ENCODE results near the gene C8G. TPM values are rescaled to one million over a fixed set of nuclear protein-coding genes. Genes with fewer than 3 reads are reported as not detected.

C8G gene
- total and polyA plus RNA-seq, 2 of the 13 experiments (the other 11 are each of a cell fraction or from before 2014, with no cell fraction given): 4.9 to 12.8 TPM

- TF ChIP-seq NR2F1 (CRISPR knock-in tag; IDR thresholded peaks at IDR 0.05) (peak in 1 of 2 experiments; percentile 57; a peak in 1 of 4 replicates), ZNF629 (CRISPR knock-in tag; conservative IDR thresholded peaks at IDR 0.05) (no peak), ZNF784 (CRISPR knock-in tag; IDR thresholded peaks at IDR 0.05; ENCODE audit: borderline replicate concordance) (no peak), ZNF451 (CRISPR knock-in tag; IDR thresholded peaks at IDR 0.05) (peak; percentile 83; the same call in 1 of the 2 replicates), ZFP82 (CRISPR knock-in tag; IDR thresholded peaks at IDR 0.05; ENCODE audit: borderline replicate concordance) (no peak; the same call in 1 of the 2 replicates), ERF (CRISPR knock-in tag; IDR thresholded peaks at IDR 0.05) (0 out of 2 replicates have a peak, but pooled peaks have one; percentile 22), IRF9 (CRISPR knock-in tag; IDR thresholded peaks at IDR 0.05; ENCODE audit: borderline replicate concordance) (peak; percentile 74; the same call in 1 of the 2 replicates), NFE2 (CRISPR knock-in tag; IDR thresholded peaks at IDR 0.05) (no peak), ZNF773 (CRISPR knock-in tag; IDR thresholded peaks at IDR 0.05; ENCODE audit: borderline replicate concordance) (peak; percentile 62; the same call in 1 of the 2 replicates), MYC (CRISPR knock-in tag; IDR thresholded peaks at IDR 0.05; ENCODE audit: borderline replicate concordance) (peak; percentile 83), MYNN (CRISPR knock-in tag; IDR thresholded peaks at IDR 0.05; ENCODE audit: low read depth) (no peak), MXD3 (CRISPR knock-in tag; IDR thresholded peaks at IDR 0.05) (peak; percentile 50), GABPA (IDR thresholded peaks at IDR 0.05; ENCODE audit: low read depth, low read length) (no peak), GABPA (CRISPR knock-in tag; IDR thresholded peaks at IDR 0.05; ENCODE audit: low read depth) (no peak), HDAC2 (CRISPR knock-in tag; IDR thresholded peaks at IDR 0.05) (no peak), GZF1 (CRISPR knock-in tag; IDR thresholded peaks at IDR 0.05) (no peak), BHLHE40 (IDR thresholded peaks at IDR 0.05; ENCODE audit: low read length) (peak; percentile 82)
- TF ChIP-seq, protein P1, sequence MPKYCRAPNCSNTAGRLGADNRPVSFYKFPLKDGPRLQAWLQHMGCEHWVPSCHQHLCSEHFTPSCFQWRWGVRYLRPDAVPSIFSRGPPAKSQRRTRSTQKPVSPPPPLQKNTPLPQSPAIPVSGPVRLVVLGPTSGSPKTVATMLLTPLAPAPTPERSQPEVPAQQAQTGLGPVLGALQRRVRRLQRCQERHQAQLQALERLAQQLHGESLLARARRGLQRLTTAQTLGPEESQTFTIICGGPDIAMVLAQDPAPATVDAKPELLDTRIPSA (CRISPR knock-in tag; IDR thresholded peaks at IDR 0.05; ENCODE audit: borderline replicate concordance): no peak
- TF ChIP-seq, protein P2, sequence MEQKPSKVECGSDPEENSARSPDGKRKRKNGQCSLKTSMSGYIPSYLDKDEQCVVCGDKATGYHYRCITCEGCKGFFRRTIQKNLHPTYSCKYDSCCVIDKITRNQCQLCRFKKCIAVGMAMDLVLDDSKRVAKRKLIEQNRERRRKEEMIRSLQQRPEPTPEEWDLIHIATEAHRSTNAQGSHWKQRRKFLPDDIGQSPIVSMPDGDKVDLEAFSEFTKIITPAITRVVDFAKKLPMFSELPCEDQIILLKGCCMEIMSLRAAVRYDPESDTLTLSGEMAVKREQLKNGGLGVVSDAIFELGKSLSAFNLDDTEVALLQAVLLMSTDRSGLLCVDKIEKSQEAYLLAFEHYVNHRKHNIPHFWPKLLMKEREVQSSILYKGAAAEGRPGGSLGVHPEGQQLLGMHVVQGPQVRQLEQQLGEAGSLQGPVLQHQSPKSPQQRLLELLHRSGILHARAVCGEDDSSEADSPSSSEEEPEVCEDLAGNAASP (CRISPR knock-in tag; IDR thresholded peaks at IDR 0.05; ENCODE audit: borderline replicate concordance): peak; percentile 39; the same call in 1 of the 2 replicates
- TF ChIP-seq, protein P3, sequence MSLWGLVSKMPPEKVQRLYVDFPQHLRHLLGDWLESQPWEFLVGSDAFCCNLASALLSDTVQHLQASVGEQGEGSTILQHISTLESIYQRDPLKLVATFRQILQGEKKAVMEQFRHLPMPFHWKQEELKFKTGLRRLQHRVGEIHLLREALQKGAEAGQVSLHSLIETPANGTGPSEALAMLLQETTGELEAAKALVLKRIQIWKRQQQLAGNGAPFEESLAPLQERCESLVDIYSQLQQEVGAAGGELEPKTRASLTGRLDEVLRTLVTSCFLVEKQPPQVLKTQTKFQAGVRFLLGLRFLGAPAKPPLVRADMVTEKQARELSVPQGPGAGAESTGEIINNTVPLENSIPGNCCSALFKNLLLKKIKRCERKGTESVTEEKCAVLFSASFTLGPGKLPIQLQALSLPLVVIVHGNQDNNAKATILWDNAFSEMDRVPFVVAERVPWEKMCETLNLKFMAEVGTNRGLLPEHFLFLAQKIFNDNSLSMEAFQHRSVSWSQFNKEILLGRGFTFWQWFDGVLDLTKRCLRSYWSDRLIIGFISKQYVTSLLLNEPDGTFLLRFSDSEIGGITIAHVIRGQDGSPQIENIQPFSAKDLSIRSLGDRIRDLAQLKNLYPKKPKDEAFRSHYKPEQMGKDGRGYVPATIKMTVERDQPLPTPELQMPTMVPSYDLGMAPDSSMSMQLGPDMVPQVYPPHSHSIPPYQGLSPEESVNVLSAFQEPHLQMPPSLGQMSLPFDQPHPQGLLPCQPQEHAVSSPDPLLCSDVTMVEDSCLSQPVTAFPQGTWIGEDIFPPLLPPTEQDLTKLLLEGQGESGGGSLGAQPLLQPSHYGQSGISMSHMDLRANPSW (CRISPR knock-in tag; IDR thresholded peaks at IDR 0.05; ENCODE audit: borderline replicate concordance): no peak; the same call in 1 of the 2 replicates
- TF ChIP-seq, protein P4, sequence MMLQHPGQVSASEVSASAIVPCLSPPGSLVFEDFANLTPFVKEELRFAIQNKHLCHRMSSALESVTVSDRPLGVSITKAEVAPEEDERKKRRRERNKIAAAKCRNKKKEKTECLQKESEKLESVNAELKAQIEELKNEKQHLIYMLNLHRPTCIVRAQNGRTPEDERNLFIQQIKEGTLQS (CRISPR knock-in tag; IDR thresholded peaks at IDR 0.05): 0 out of 2 replicates have a peak, but pooled peaks have one; percentile 5
These were observed 5.0 kb downstream of the C8G start (continued) for GRCh38 chr9:136949817-136950655.
